ENCODE measurements around the gene PDE4D.

DNA sequence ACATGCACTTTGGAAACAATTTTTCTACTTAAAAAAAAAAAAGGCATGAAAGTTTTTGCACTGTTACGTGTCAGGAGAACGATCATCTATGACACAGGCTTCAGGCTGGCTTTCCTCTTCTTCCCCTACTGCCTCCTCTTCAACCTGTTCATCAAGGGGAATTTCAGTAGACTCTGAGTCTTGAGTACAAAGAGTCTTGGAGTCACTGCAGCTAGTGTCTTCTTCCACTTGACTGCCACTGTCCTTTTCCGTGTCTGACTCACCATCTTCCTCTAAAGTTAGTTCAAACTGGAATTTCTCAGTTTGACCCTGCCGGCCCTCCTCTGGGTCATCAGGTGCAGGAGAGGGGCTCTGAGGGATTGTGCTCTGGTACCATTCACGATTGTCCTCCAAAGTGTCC lies 918.9 kb downstream of the PDE4D start:
- no peak for TF ChIP-seq POLR2A (IDR thresholded peaks at IDR 0.05)
- TF ChIP-seq, protein P1, sequence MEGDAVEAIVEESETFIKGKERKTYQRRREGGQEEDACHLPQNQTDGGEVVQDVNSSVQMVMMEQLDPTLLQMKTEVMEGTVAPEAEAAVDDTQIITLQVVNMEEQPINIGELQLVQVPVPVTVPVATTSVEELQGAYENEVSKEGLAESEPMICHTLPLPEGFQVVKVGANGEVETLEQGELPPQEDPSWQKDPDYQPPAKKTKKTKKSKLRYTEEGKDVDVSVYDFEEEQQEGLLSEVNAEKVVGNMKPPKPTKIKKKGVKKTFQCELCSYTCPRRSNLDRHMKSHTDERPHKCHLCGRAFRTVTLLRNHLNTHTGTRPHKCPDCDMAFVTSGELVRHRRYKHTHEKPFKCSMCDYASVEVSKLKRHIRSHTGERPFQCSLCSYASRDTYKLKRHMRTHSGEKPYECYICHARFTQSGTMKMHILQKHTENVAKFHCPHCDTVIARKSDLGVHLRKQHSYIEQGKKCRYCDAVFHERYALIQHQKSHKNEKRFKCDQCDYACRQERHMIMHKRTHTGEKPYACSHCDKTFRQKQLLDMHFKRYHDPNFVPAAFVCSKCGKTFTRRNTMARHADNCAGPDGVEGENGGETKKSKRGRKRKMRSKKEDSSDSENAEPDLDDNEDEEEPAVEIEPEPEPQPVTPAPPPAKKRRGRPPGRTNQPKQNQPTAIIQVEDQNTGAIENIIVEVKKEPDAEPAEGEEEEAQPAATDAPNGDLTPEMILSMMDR (IDR thresholded peaks at IDR 0.05): no peak

All from heart left ventricle (tissue), 13 donors.